Measurements from ENCODE around the gene PTBP3.

The PTBP3 gene, protein sequence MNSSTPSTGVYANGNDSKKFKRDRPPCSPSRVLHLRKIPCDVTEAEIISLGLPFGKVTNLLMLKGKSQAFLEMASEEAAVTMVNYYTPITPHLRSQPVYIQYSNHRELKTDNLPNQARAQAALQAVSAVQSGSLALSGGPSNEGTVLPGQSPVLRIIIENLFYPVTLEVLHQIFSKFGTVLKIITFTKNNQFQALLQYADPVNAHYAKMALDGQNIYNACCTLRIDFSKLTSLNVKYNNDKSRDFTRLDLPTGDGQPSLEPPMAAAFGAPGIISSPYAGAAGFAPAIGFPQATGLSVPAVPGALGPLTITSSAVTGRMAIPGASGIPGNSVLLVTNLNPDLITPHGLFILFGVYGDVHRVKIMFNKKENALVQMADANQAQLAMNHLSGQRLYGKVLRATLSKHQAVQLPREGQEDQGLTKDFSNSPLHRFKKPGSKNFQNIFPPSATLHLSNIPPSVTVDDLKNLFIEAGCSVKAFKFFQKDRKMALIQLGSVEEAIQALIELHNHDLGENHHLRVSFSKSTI

DNA sequence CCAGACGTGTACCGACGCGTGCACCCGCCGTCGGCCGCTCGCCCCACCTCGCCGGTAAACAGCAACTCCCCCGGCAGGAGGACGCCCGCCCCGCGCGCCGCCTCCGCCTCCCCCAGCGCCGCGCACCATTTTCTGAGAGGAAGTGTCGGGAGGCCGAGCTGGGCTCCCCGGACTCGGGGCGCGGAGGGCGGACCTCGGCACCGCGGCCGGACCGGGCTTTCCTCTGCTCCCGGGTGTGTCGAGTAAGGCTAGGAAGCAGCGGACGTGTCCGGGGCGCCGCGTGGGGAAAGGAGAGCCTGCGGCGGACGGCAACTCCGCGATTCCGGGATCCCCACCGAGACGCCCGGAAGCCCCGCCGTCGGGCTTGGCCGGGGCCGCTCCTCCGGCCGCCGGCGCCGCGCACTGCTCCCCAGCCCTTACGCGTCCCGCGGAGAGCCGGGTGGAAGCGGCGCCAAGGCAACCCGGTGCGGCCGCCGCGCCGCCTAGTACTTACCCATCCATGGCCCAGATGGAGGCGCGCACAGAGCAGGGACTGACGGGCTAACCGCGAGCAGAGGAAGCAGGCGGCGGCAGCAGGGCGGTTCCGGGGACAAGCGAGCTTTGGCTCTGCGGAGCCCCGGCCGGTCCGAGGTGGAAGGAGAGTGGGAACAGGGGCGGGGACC lies at the start of gene PTBP3:
TSS of gene PTBP3 (minus strand) at position 643 of the 662 bp plus-strand sequence. CDS start 35,754 bp downstream, outside the sequence.
- H3K4me3 ChIP-seq (ENCODE audit: low read depth, low read length), result peak within 1 kb of the TSS; percentile 87
- TF ChIP-seq CTCF (IDR thresholded peaks at IDR 0.05; ENCODE audit: control insufficient read depth, extremely low read depth, insufficient read depth), result no peak
- no peak for DNase-seq (ENCODE audit: low read depth)

DNA sequence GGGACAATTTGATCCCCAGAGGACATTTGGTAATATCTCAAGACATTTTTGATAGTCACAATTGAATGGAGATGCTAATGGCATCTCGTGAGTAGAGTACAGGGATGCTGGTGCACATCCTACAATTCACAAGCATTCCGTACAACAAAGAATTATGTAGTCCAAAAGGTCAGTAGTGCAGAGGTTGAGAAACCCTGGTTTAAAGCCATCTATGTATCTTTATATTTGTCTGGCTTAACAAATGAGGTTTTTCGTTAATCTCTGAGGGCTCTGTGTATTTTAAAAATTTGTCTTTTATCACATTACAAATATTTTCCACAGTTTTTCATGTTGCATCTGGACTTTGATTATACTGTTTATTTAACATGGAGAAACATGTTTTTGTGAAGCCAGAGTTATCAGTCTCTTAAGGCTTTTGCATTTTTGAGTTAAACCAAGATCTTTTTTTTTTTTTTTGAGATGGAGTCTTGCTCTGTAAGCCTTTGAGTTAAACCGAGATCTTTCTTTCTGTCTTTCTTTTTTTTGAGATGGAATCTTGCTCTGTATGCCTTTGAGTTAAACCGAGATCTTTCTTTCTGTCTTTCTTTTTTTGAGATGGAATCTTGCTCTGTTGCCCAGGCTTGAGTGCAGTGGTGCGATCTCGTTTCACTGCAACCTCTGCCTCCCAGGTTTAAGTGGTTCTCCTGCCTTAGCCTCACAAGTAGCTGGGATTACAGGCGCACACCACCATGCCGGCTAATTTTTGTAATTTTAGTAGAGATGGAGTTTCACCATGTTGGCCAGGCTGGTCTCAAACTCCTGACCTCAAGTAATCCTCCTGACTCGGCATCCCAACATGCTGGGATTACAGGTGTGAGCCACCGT lies 49.3 kb upstream of the PTBP3 start:
- DNase-seq (ENCODE audit: low read depth), result no peak
- no peak overlapping the region for H3K4me3 ChIP-seq (ENCODE audit: low read depth, low read length)
- TF ChIP-seq CTCF (IDR thresholded peaks at IDR 0.05; ENCODE audit: control insufficient read depth, extremely low read depth, insufficient read depth), result no peak

DNA sequence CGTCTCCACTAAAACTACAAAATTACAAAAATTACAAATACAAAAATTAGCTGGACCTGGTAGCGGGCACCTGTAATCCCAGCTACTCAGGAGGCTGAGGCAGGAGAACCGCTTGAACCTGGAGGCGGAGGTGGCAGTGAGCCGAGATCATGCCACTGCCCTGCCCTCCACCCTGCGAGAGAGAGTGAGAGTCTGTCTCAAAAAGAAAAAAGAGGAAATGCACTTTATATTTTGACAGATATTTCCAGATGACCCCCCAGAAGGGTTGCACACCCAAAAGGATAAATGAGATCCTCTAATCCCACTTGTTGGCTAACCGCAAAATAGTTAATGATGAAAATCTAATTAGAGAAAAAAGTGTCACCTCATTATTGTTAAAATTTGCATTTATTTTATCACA lies 48.6 kb upstream of the PTBP3 start:
- no peak for TF ChIP-seq CTCF (IDR thresholded peaks at IDR 0.05; ENCODE audit: control insufficient read depth, extremely low read depth, insufficient read depth)
- no peak overlapping the region for H3K4me3 ChIP-seq (ENCODE audit: low read depth, low read length)
- DNase-seq (ENCODE audit: low read depth), result no peak

GRCh38 chr9:112380825-112381221 lies 47.4 kb upstream of the PTBP3 start:
- DNase-seq (ENCODE audit: low read depth), result no peak
- peak overlapping the region; percentile 65 for H3K4me3 ChIP-seq (ENCODE audit: low read depth, low read length)
- TF ChIP-seq CTCF (IDR thresholded peaks at IDR 0.05; ENCODE audit: control insufficient read depth, extremely low read depth, insufficient read depth), result no peak

GRCh38 chr9:112380102-112380824 lies 46.8 kb upstream of the PTBP3 start, which contains the start of gene HSDL2:
Gene HSDL2 (plus strand): TSS chr9:112380108. CDS start chr9:112380164, 56 bp downstream.
- TF ChIP-seq CTCF (IDR thresholded peaks at IDR 0.05; ENCODE audit: control insufficient read depth, extremely low read depth, insufficient read depth), result no peak
- H3K4me3 ChIP-seq (ENCODE audit: low read depth, low read length), result peak within 1 kb of the TSS; percentile 65
- DNase-seq (ENCODE audit: low read depth), result no peak

Data from LNCaP clone FGC (cell line).